ENCODE data around the gene PIK3CG.

DNA sequence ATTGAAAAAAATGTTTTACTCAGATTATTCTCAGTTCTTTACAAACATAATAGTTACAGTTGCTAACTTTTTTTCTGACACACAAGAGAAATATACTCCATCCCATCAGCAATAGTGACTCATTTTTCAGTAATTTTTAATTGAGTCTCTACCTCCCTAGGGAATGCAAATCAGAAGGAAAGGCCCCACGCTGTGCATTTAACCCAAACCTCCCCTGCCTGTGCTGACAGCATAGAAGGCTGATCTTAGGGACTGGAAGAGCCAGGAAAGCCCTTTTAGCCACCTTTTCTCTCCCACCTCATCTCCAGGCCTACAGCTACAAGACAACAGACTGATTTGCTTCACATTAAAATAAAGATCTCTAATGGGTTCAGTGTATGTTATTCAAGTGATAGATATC lies 24.7 kb upstream of the PIK3CG start:
- TF ChIP-seq, protein P1, sequence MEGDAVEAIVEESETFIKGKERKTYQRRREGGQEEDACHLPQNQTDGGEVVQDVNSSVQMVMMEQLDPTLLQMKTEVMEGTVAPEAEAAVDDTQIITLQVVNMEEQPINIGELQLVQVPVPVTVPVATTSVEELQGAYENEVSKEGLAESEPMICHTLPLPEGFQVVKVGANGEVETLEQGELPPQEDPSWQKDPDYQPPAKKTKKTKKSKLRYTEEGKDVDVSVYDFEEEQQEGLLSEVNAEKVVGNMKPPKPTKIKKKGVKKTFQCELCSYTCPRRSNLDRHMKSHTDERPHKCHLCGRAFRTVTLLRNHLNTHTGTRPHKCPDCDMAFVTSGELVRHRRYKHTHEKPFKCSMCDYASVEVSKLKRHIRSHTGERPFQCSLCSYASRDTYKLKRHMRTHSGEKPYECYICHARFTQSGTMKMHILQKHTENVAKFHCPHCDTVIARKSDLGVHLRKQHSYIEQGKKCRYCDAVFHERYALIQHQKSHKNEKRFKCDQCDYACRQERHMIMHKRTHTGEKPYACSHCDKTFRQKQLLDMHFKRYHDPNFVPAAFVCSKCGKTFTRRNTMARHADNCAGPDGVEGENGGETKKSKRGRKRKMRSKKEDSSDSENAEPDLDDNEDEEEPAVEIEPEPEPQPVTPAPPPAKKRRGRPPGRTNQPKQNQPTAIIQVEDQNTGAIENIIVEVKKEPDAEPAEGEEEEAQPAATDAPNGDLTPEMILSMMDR (IDR thresholded peaks at IDR 0.05), result no peak
- TF ChIP-seq EZH2 (IDR thresholded peaks at IDR 0.05; ENCODE audit: borderline replicate concordance, insufficient read depth, low read depth, low read length, poor library complexity, severe bottlenecking), result no peak

Data from B cell (primary cell).